ENCODE results near the gene PHEX.

Gene PHEX

DNA sequence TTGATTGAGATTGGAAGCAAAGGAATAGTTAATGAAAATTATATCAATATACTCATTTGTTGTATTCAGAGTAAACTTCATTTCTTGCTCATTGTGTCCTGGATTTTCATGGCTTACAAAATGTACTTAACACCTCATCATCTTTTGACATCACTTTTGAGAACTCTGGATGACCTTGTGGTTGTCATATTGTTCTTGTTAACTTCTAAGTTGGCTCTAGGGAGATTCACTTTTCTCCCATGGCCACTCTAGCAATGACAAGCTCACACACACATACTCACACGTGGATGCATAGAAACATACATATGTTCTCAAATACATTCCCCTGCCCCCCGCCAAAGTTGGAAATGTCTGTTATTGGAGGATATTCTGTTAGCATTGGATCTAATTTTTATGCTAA, 15.3 kb downstream of the PHEX start:
- H3K27ac ChIP-seq = no peak overlapping the region
- H3K36me3 ChIP-seq (ENCODE audit: insufficient read depth, low read length) = no peaks in the 10 kb centered on the region
- H3K4me3 ChIP-seq = no peak overlapping the region
- no peaks in the 10 kb centered on the region for H3K9me3 ChIP-seq (ENCODE audit: low read depth, low read length)
- DNase-seq (ENCODE audit: low read depth, low spot score) = no peak
- no peak for TF ChIP-seq EZH2 (IDR thresholded peaks at IDR 0.05)
- TF ChIP-seq POLR2AphosphoS5 (IDR thresholded peaks at IDR 0.05; ENCODE audit: borderline replicate concordance, low read depth, low read length) = no peak
- no peak for TF ChIP-seq FOXP2 (optimal IDR thresholded peaks at IDR 0.05; ENCODE audit: control extremely low read depth, extremely low read length, insufficient read depth)
- no peak overlapping the region for H3K9ac ChIP-seq (ENCODE audit: insufficient read length)

DNA sequence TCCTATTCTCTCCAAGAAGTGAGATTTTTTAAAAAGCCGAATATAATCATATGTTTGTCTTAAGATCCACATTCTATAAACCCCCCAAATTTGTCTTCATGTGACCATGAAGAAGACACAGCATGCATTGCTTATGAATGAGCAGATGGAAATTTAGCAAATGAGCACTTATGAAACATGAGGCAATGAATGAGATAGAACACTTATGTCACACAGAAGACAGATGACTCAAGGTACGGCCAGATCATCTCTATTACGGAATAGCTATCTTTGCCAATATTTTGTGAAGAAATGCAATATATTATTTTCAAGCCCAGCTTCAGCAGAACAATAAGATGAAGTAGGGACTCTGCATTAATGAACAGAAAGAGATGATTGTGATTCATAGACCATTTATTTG, 21.4 kb downstream of the PHEX start:
- Histone ChIP-seq H3K27ac (no peak overlapping the region), H3K9me3 (ENCODE audit: low read depth, low read length) (no peaks in the 10 kb centered on the region), H3K9ac (ENCODE audit: insufficient read length) (no peak overlapping the region), H3K4me3 (no peak overlapping the region), H3K36me3 (ENCODE audit: insufficient read depth, low read length) (no peaks in the 10 kb centered on the region)
- DNase-seq (ENCODE audit: low read depth, low spot score) = no peak
- TF ChIP-seq POLR2AphosphoS5 (IDR thresholded peaks at IDR 0.05; ENCODE audit: borderline replicate concordance, low read depth, low read length) (no peak), EZH2 (IDR thresholded peaks at IDR 0.05) (no peak), FOXP2 (optimal IDR thresholded peaks at IDR 0.05; ENCODE audit: control extremely low read depth, extremely low read length, insufficient read depth) (no peak)

DNA sequence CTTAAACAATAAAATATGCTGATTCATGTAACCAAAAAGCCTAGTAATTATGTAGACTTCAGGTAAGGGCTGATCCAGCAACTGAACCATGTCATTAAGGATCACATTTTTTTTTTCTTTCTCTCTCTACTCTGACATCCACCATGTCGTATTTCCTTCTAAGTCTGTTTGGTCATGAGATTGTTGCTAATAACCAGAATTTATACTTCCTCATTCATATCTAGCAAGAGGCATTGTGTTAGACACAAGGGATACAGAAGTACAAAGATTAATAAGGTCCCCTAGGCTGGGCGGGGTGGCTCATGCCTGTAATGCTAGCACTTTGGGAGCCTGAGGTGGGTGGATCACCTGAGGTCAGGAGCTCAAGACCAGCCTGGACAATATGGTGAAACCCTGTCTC, 24.1 kb downstream of the PHEX start:
- no peak for TF ChIP-seq FOXP2 (optimal IDR thresholded peaks at IDR 0.05; ENCODE audit: control extremely low read depth, extremely low read length, insufficient read depth)
- TF ChIP-seq EZH2 (IDR thresholded peaks at IDR 0.05) = no peak
- TF ChIP-seq POLR2AphosphoS5 (IDR thresholded peaks at IDR 0.05; ENCODE audit: borderline replicate concordance, low read depth, low read length) = no peak
- Histone ChIP-seq H3K36me3 (ENCODE audit: insufficient read depth, low read length) (no peaks in the 10 kb centered on the region), H3K27ac (no peak overlapping the region), H3K9ac (ENCODE audit: insufficient read length) (no peak overlapping the region), H3K4me3 (no peak overlapping the region), H3K9me3 (ENCODE audit: low read depth, low read length) (no peaks in the 10 kb centered on the region)
- DNase-seq (ENCODE audit: low read depth, low spot score) = no peak

DNA sequence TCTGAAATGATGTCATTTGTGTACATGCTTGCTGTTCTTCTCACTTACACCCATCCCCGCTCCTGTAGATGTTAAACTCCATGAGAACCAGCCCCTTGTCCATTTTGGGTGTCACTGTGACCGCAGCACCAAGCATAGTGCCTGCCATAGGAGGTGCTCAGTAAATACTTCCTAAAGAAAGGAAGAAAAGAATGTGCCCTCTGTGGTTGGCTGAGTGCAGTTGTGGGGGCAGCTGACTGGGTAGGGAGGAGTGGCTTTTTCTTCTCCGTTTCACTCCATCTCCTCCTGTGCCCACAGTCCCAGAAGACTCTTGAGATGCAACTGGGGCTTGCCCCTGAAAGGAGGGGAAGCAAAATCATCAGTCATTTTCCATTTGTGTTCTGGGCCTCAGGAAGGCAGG, 25.5 kb downstream of the PHEX start:
- Histone ChIP-seq H3K9ac (ENCODE audit: insufficient read length) (no peak overlapping the region), H3K4me3 (no peak overlapping the region), H3K36me3 (ENCODE audit: insufficient read depth, low read length) (no peaks in the 10 kb centered on the region), H3K9me3 (ENCODE audit: low read depth, low read length) (no peaks in the 10 kb centered on the region), H3K27ac (no peak overlapping the region)
- no peak for DNase-seq (ENCODE audit: low read depth, low spot score)
- TF ChIP-seq POLR2AphosphoS5 (IDR thresholded peaks at IDR 0.05; ENCODE audit: borderline replicate concordance, low read depth, low read length) (no peak), FOXP2 (optimal IDR thresholded peaks at IDR 0.05; ENCODE audit: control extremely low read depth, extremely low read length, insufficient read depth) (no peak), EZH2 (IDR thresholded peaks at IDR 0.05) (no peak)

DNA sequence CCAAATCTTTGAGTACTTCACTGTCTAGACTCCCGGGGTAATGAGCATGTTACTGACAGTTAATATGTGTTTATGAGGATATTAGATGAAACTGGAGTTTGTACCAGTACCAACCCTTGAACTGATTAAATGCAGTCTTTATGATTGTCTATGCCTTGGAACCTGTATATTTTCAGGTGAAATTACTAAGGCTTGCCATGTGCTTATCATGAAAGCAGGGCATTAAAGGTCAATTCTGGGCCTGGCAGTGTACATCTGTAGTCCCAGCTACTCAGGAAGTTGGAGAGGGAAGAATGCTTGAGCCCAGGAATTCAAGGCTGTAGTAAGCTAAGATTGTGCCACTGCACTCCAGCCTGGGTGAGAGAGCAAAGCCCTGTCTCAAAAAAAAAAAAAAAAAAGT, 27.6 kb downstream of the PHEX start:
- DNase-seq (ENCODE audit: low read depth, low spot score) = no peak
- TF ChIP-seq POLR2AphosphoS5 (IDR thresholded peaks at IDR 0.05; ENCODE audit: borderline replicate concordance, low read depth, low read length) (no peak), FOXP2 (optimal IDR thresholded peaks at IDR 0.05; ENCODE audit: control extremely low read depth, extremely low read length, insufficient read depth) (no peak), EZH2 (IDR thresholded peaks at IDR 0.05) (no peak)
- Histone ChIP-seq H3K4me3 (no peak overlapping the region), H3K36me3 (ENCODE audit: insufficient read depth, low read length) (no peaks in the 10 kb centered on the region), H3K9me3 (ENCODE audit: low read depth, low read length) (no peaks in the 10 kb centered on the region), H3K27ac (no peak overlapping the region), H3K9ac (ENCODE audit: insufficient read length) (no peak overlapping the region)

DNA sequence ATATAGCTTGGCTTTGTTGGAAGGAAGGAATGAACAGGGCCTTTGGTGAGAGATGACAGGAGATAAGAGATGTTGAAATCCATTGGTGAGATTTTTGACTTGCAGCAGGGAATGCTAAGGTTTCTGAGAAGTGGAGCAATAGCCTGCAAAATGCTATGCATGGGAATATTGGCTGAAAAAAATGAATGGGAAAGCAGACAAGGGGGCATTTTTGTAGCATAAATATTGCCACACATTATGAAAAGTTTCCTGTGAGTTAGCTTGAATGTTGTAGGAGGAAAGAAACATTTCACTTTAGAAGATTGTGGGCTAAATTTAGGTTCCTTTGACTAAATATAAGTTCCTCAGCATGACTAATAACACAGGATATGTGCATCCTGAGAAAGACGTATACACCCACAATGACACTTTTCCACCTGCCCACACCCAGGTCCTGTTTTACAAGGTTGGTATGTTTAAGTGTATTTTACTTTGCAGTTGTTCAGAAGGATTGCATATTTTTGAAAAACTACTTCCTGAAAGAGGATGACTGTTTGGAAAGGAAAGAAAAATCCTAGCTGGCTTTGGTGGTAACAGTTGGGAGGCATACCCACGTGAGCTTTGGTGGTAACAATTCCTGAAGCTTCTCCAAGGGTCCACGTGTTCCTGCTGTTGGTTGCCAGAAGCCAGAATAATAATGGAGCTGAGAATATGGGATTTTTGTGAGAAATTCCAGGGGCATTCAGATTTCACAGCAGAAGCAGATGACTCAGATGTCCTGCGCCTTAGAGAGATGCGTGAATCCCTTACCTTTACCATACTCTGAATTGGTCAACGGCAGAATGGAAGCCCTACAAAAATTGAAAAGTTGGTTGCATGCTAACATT, 28.5 kb downstream of the PHEX start:
- Histone ChIP-seq H3K36me3 (ENCODE audit: insufficient read depth, low read length) (no peaks in the 10 kb centered on the region), H3K9ac (ENCODE audit: insufficient read length) (no peak overlapping the region), H3K27ac (no peak overlapping the region), H3K4me3 (no peak overlapping the region), H3K9me3 (ENCODE audit: low read depth, low read length) (no peaks in the 10 kb centered on the region)
- no peak for DNase-seq (ENCODE audit: low read depth, low spot score)
- TF ChIP-seq FOXP2 (optimal IDR thresholded peaks at IDR 0.05; ENCODE audit: control extremely low read depth, extremely low read length, insufficient read depth) = no peak

DNA sequence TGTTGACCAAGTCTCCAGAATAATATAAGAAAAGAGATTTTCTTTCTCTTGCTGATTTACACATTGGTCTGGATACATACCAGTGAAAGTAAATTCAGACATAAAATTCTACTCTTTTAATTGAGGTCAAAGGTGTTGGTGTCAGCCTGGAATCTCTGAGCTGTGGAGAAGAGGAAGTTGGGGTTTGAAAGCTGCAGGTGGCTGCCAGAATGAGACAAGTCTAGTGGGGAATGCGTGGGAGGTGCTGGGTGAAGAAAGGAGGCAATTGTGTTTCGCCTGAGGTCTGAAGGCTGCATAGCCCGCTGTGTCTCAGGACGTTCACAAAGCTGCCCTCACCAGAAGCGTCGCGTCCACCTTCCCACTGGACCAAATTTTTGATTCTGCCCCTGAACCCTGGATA, 31.2 kb downstream of the PHEX start:
- TF ChIP-seq FOXP2 (optimal IDR thresholded peaks at IDR 0.05; ENCODE audit: control extremely low read depth, extremely low read length, insufficient read depth) (no peak), EZH2 (IDR thresholded peaks at IDR 0.05) (no peak), POLR2AphosphoS5 (IDR thresholded peaks at IDR 0.05; ENCODE audit: borderline replicate concordance, low read depth, low read length) (no peak)
- Histone ChIP-seq H3K4me3 (no peak overlapping the region), H3K27ac (no peak overlapping the region), H3K36me3 (ENCODE audit: insufficient read depth, low read length) (no peaks in the 10 kb centered on the region), H3K9me3 (ENCODE audit: low read depth, low read length) (no peaks in the 10 kb centered on the region), H3K9ac (ENCODE audit: insufficient read length) (no peak overlapping the region)
- DNase-seq (ENCODE audit: low read depth, low spot score) = no peak

DNA sequence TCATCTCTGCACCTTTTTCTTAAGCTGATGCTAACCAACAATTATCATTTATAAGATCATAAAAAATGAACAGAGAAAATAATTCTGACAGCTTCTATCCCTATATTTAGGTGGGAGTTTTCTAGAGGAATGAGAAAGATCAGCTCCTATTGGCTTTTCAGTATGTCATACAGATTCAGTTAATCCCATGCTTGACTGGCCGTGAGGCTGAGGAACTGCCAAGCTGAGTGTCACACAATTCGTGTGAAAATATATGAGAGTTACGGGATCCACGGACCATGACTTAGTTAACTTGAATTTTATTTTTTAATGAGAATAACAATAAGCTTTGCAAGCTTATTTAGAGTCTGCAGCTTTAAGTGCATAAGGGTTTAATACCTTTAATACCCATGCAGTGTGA, 37.5 kb downstream of the PHEX start:
- H3K9ac ChIP-seq (ENCODE audit: insufficient read length) = no peak overlapping the region
- no peaks in the 10 kb centered on the region for H3K36me3 ChIP-seq (ENCODE audit: insufficient read depth, low read length)
- H3K4me3 ChIP-seq = no peak overlapping the region
- no peak for DNase-seq (ENCODE audit: low read depth, low spot score)
- no peak for TF ChIP-seq EZH2 (IDR thresholded peaks at IDR 0.05)
- TF ChIP-seq FOXP2 (optimal IDR thresholded peaks at IDR 0.05; ENCODE audit: control extremely low read depth, extremely low read length, insufficient read depth) = no peak
- TF ChIP-seq POLR2AphosphoS5 (IDR thresholded peaks at IDR 0.05; ENCODE audit: borderline replicate concordance, low read depth, low read length) = no peak
- no peak overlapping the region for H3K27ac ChIP-seq
- no peaks in the 10 kb centered on the region for H3K9me3 ChIP-seq (ENCODE audit: low read depth, low read length)

DNA sequence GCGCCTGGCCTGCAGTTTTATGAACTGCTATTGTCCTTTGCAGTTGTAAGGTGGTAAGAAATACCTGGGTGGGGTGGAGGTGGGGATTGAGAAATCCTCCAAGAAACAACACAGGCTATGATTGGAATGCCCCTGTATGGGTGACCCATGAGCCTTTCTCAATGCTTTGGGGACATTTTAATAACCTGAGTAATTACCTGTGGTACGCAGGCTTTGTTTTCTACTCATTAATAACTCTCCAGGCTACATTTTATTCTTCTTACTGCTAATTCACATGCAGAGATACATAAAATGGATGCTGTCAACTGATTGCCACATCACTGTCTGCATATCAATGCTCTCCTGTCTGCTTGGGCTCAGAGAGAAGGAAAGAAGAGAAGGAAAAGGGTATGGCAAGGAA, 41.8 kb downstream of the PHEX start:
- TF ChIP-seq POLR2AphosphoS5 (IDR thresholded peaks at IDR 0.05; ENCODE audit: borderline replicate concordance, low read depth, low read length) (no peak), EZH2 (IDR thresholded peaks at IDR 0.05) (no peak), FOXP2 (optimal IDR thresholded peaks at IDR 0.05; ENCODE audit: control extremely low read depth, extremely low read length, insufficient read depth) (no peak)
- Histone ChIP-seq H3K36me3 (ENCODE audit: insufficient read depth, low read length) (no peaks in the 10 kb centered on the region), H3K9me3 (ENCODE audit: low read depth, low read length) (no peaks in the 10 kb centered on the region), H3K9ac (ENCODE audit: insufficient read length) (no peak overlapping the region), H3K27ac (no peak overlapping the region), H3K4me3 (no peak overlapping the region)
- DNase-seq (ENCODE audit: low read depth, low spot score) = no peak
